Subcutaneous adipose tissue (tissue), 4 donors: Measurements from ENCODE around the gene PRDM16. TPM values are rescaled to one million over a fixed set of nuclear protein-coding genes. Genes with fewer than 3 reads are reported as not detected.

Source experiments
- total RNA-seq, 4 donors: library from RNA; depleted of rRNA; stranded (reverse); fragments of >200 nt; gene quantifications; one replicate each; pipeline ENCODE4 v1.1.0, GENCODE V29; 2016
- TF ChIP-seq, protein P1 (sequence below): fragments of 450-650 bp; IDR thresholded peaks from one replicate; pipeline ENCODE4 v1.5.1; 2016; ENCODE audit warnings: low read depth, mild to moderate bottlenecking, control low read depth, antibody characterized with exemption, moderate library complexity

The PRDM16 gene
- total RNA-seq, 4 donors from 2014 or later = 0.82 to 1.7 (median 1.1) TPM

DNA sequence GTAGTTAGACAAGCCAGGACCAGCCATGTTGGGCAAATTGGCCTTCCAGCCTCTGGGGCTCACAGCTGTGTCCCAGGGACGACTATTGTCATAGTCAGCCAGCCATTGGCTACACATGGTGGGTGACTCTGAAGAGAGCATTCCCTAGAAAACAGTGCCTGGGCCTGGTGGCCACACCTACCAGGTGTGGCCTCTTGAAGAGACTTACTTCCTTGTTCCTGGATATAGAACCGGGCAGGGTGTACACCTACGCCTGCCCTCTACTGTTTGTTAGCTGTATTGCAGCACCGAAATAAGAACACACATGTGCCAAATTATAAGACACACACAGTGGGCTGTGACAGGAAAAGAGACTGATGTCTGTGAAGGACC lies 250.9 kb downstream of the PRDM16 start:
- TF ChIP-seq, protein P1, sequence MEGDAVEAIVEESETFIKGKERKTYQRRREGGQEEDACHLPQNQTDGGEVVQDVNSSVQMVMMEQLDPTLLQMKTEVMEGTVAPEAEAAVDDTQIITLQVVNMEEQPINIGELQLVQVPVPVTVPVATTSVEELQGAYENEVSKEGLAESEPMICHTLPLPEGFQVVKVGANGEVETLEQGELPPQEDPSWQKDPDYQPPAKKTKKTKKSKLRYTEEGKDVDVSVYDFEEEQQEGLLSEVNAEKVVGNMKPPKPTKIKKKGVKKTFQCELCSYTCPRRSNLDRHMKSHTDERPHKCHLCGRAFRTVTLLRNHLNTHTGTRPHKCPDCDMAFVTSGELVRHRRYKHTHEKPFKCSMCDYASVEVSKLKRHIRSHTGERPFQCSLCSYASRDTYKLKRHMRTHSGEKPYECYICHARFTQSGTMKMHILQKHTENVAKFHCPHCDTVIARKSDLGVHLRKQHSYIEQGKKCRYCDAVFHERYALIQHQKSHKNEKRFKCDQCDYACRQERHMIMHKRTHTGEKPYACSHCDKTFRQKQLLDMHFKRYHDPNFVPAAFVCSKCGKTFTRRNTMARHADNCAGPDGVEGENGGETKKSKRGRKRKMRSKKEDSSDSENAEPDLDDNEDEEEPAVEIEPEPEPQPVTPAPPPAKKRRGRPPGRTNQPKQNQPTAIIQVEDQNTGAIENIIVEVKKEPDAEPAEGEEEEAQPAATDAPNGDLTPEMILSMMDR = no peak

DNA sequence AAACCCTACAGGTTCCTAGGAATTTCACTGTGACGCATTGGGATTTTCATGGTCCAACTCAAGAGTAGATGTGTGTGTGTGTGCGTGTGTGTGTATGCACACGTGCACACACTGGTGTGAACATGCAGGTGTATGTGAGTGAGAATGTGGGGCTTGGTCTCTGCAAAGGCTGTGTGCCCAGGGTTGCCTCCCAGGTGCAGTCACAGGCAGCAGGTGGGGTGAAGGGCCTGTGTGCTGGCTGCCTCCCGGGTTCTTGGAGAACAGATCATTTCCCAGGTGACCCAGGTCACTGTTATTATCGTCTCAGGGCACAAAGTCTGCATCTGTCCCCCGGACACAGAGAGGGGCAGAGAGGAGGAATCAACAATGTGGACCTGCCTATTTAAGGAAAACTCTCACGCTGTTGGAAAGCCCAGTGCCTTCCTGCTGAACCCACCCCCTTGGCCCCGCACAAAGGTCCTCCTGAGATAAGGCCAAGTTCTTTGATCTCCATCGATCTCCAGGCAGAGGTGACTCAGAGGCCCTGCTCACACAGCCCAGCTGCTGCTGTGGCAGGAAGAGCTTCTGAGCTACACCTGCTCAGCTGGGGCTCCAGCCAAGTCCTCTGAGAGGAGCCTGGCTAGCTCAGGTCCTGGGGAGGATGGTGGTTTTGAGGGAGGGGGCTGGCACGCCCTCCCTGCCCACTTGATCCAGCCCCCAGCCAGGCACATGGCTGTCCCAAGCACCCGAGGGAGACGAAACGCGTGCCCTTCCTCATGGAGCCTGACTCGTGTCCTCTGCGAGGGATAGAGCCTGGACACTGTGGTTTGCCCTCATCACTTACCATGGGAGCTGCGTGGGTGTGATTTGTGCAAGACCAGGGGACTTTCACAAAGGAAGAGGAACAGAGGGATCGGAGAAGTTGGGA lies 251.5 kb downstream of the PRDM16 start:
- TF ChIP-seq, protein P1 = no peak

DNA sequence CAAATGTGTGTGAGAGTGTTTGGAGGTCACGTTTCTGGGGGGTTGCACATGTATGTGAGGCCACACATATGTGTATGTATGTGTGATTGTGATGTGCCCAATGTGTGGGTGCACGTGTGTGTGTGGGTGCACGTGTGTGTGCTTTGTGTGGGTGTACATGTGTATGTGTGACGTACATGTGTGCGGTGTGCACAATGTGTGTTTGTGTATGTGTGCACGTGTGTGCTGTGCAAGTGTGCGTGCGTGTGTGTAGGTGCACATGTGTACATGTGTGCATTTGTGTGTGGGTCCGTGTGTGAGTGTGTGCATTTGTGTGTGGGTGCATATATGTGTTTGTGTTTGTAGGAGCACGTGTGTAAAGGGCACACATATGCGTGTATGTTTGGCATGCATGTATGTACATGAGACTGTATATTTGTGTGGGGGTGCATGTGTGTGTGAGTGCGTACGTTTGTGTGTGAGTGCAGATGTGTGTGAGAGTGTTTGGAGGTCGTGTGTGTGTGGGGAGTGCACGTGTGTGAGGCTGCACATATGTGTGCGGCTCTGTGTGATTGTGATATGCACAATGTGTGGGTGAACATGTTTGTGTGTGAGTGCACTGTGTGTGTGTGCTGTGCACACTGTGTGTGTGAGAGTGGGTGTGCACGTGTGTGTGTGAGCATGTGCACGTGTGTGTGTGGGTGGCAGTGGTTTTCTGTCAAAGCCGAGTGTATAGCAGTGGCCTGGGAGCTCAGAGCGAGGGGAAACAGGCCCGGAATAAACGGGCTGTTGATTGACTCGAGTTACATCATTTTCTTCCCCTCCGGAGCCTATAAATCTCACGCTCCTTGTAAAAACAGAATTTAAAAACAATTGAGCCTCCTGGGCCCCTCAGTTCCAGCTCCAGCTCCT lies 252.8 kb downstream of the PRDM16 start:
- TF ChIP-seq, protein P1 = no peak

DNA sequence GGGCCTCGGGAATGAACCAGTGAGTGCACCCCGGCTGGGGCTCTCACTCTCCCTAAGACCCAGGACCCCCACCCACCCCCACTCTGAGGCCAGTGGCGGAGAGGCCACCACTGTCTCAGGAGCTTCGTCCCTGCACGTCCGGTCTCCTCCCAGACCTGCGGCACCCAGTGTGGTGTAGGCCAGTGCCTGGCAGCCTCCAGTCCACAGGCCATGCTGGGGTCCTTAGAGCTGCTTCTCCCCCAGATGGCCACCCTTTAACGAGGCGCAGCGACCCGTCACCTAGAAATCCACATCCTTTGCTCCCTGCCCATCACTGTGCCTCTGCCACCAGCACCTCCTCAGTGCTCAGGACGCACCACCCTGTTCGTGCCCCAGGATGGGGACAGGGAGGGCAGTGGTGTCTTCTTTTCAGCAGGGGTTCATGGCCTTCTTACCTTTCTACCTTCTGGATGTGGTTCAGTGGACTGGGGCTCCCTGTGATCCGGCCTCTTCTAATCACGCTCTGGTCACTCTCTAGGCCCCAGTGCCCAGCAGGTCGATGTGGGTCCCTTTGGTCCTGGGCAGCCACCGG lies 253.5 kb downstream of the PRDM16 start:
- TF ChIP-seq, protein P1 = no peak

DNA sequence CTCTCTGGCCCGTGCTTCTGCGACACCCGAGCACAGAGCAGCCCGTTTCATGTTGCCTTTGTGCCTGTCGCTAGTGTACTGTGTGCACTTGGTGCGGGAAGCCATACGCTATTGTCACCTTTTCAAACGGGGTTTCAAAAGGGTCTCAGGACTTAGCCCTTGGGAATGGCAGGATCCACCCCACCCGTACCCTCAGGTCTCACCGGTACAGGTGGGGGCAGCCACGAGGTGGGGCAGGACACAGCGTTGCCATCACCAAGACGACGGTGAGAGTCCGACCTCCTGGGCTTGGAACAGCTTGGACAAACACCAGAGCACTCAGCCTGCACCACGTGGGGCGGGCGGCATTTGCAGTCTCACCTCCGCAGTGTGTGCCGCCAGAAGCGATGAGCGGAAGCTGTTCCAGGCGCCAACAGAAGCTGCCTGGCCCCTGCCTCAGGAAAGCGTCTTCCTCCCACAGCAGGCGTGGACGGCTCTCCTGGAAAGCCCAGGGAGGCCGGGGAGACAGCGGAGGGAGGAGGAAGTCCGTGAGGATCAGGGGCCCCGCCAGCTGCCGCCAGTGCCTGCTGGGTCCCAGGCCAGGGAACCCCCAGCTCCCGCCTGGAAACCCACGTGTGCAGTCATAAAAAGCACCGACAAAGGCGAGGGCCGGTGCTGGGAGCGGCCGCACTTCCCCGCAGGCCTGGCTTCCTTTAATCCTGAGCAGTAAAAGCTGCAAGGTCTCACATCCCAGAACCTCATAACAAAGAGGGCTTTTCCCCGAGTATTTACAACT lies 254.2 kb downstream of the PRDM16 start:
- TF ChIP-seq, protein P1 = no peak

DNA sequence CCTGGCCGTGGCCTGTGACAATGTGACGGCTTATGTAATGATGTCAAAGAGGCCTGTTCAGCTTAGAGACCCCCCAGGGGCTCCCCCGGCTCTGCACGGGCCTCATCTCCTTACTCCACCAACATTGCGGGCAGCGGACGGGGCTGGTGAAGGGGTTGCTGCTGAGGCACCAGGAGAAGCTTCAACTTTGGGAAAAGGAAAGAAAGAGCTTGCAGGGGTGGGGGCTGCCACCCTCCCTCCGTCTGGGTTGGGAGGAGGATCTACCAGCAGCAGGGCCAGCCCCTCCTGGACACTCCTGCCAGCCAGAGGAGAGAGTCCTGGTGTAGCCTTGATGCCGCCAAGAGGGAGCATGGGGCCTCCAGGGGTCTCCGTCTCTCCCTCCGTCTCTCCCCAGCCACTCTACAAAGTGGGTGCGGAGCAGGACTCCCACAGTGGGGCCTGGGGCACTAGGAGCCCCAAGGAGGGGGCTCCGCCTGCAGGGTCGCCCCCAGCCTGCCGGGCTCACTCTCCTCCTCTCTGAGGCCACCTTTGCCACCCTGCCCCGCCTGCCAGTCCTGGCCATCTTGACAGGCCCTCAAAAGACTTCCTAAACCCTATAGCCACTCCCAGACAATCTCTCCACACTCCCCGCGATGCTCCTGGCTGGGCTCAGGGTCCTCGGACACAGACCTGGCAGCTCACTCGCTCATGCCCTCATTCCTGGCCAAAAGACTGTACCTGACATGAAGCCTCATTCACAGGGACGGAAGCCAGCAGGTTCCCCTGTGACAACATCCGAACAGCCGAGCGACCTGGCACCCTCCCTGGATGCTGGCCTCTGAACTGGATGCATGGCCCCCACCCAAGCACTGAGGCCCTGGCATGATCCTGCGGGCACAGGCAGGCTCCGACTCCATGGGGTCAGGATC lies 255.0 kb downstream of the PRDM16 start:
- TF ChIP-seq, protein P1 = no peak
